HCT116 (cell line): ENCODE results near the gene DCUN1D2.

Source experiments
- CTCF ChIP-seq, 3 experiments: fragments of 200-600 bp in 1 of 3; sonication (generic) in 1 of 3; IDR thresholded peaks in 2 of 3; conservative IDR thresholded peaks in 1 of 3; 2 replicates each; pipeline ENCODE4 v1.5.1; 2012 to 2017; ENCODE audit warnings: low read depth in 2 of 3, low read length in 2 of 3, antibody characterized with exemption in 1 of 3, borderline replicate concordance in 1 of 3, control low read depth in 1 of 3, mild to moderate bottlenecking in 1 of 3, mixed read lengths in 1 of 3, mixed run types in 1 of 3, moderate library complexity in 1 of 3; ENCODE audit not compliant: insufficient read depth in 1 of 3
- EZH2 ChIP-seq: fragments of 200-600 bp; sonication (generic); IDR thresholded peaks from 2 replicates; pipeline ENCODE4 v1.6.1; 2017; ENCODE audit warnings: antibody characterized with exemption, mixed run types
- POLR2A ChIP-seq: IDR thresholded peaks from 2 replicates; pipeline ENCODE4 v1.7.0; 2011; ENCODE audit warnings: borderline replicate concordance; ENCODE audit not compliant: insufficient read depth, insufficient read length; ENCODE audit errors: extremely low read depth
- POLR2AphosphoS5 ChIP-seq: IDR thresholded peaks from 2 replicates; pipeline ENCODE4 v1.6.1; 2011; ENCODE audit warnings: mild to moderate bottlenecking, low read depth, low read length, moderate library complexity
- SP1 ChIP-seq: IDR thresholded peaks from 2 replicates; pipeline ENCODE4 v1.6.1; 2012; ENCODE audit warnings: low read depth
- TF ChIP-seq, protein P1 (sequence below): IDR thresholded peaks from 2 replicates; pipeline ENCODE4 v1.6.1; 2012

DNA sequence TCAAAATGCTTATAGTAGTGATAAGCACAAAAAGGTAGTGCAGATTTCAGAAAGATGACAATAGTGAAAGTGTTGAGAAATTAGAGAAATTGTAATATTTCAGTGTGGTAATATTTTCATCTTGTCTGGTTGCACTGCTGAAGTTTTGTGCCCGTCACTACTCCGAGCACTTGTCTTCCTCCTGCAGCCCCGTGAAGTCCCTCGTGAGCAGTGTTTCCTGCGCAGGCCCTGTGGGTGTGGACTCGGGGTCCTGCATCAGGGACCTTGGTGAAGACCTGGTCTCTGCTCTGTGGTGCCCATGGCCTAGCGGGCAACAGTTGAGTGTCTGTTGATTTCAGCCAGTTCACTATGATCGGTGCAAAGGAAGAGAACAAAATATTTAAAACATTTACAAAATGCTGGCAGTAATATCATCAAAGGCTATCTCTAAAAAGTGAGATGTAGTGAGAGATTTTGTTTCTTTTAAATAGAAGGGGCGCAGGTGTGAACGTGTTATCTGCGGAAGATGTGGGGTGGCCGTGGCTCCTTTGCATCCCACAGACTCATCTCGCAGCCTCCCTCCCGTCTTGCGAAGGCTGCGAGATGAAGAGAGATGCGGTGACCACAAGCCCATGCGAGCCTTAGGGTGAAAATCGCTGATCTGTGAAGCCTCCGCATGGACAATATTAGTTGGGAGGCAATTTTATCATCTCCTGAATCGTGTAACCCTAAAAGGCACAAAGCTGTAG, 27.7 kb upstream of the DCUN1D2 start:
- TF ChIP-seq POLR2A (no peak), SP1 (no peak), CTCF (IDR thresholded peaks at IDR 0.05 in 2 of 3, conservative IDR thresholded peaks at IDR 0.05 in 1 of 3; ENCODE audit: borderline replicate concordance in 1 of 3, insufficient read depth in 1 of 3, low read depth in 2 of 3, low read length in 2 of 3) (no peak), POLR2AphosphoS5 (no peak), EZH2 (no peak)
- TF ChIP-seq, protein P1, sequence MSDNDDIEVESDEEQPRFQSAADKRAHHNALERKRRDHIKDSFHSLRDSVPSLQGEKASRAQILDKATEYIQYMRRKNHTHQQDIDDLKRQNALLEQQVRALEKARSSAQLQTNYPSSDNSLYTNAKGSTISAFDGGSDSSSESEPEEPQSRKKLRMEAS, result no peak
